Uterus (tissue), 2 donors: Measurements from ENCODE around the gene PAPPA2.

ENCODE experiments used
- CTCF ChIP-seq, 4 experiments: fragments of 200-600 bp in 2 of 4; fragments of 450-650 bp in 2 of 4; sonication (generic) in 2 of 4; IDR thresholded peaks; one replicate each; pipeline ENCODE4 v1.5.1; 2016 to 2019; ENCODE audit warnings: antibody characterized with exemption in 4 of 4, mild to moderate bottlenecking in 2 of 4, moderate library complexity in 1 of 4
- POLR2A ChIP-seq, 2 donors: fragments of 450-650 bp; IDR thresholded peaks; one replicate each; pipeline ENCODE4 v1.6.1; 2016; ENCODE audit warnings: antibody characterized with exemption in 2 of 2, mild to moderate bottlenecking in 1 of 2, moderate library complexity in 1 of 2

GRCh38 chr1:176617881-176618280 lies 154.9 kb downstream of the PAPPA2 start:
- TF ChIP-seq CTCF (IDR thresholded peaks at IDR 0.05) = no peak
- no peak for TF ChIP-seq POLR2A (IDR thresholded peaks at IDR 0.05)
